GM21723 (cell line): ENCODE results near the gene TXNDC2.

Experiments used
- ATAC-seq: cut with Tn5 transposase; IDR thresholded peaks from one replicate; pipeline ENCODE4 v1.9.1; 2021; ENCODE audit warnings: mild to moderate bottlenecking, moderate library complexity; ENCODE audit not compliant: unreplicated experiment

Gene TXNDC2

DNA sequence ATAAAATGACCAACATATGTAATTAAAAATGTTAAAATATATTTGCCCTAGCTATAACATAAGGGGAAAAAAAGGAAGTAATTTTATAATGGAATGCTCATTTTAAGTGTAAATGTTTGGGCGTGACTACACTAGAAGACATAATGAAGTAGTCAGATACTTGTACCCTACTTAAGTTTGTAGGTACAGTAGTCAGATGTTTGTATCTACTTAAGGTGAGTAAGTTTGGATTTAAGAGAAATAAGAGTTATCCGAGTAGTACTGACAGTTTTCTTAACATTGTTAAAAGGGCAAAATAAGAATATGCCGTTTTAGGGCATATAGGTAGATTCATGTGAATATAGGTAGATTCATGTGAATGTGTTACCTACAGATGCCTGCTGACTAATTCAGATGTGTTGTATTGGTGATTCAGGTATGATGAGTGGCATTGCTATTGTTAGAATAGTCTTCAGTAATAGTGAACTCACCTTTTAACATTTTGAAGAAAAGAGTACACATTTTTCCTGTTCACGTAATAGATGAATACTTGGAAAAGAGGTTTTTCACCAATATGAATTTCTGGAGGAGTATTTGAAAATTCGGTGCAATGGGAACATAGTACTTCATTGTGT is 43.0 kb downstream of the TXNDC2 start:
- ATAC-seq, result no peak

DNA sequence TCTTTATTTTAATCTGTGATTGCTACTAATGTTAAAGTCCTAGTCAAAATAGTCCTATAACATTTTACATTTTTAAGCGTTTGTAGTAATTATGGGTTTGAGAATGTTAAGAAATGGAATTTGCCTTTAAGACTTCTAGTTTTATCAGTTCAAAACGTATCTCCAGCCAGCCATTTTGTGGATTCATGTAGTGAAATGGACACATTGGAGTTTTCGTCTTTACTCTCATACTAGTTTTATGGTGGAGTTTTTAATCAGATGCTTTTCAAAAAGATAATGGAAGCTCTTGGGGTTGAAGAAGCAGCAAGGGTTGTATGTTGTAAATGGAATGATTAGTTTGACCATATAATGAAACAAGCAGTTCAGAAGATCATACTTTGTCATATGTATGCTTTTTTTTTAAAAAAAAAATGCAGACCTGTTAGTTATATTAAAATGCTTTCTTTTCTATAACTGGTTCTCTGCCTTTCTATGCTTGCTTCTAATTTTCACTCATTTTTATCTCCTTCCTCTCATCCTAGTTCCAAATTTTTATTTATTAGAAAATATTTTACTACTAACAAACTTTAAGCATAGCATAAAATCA is 44.6 kb downstream of the TXNDC2 start:
- no peak for ATAC-seq

DNA sequence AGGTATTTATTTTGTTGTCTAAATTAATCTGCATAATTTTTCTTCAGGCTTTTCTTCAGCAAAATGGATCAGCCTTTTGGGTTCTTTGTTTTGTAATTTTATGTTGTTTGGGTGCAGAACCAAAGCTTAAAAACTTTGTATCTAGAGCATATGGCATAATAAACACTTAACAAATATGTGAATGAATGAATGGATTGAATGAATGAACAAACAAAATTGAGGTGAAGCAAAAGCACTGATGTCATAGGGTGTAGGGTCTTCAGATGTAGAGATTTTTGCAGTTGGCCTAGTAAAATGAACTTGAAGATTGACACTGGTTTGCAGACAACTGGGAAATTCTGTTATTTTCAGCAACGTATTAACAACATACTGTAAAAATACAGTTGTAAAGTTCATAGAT is 45.4 kb downstream of the TXNDC2 start:
- ATAC-seq, result no peak

DNA sequence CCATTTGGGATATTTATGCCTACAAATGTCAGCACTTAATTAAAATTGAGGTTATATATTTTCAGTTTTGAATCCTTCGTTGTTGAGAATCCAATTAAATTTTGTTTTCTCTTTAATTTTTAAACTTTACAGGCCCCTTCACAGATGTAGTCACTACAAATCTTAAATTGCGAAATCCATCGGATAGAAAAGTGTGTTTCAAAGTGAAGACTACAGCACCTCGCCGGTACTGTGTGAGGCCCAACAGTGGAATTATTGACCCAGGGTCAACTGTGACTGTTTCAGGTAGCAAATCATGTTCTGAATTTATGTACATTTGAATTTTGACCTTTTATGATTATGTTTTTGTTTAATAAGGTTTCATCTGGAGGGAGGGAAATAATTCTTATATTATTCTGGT is 45.9 kb downstream of the TXNDC2 start:
- ATAC-seq, result no peak

DNA sequence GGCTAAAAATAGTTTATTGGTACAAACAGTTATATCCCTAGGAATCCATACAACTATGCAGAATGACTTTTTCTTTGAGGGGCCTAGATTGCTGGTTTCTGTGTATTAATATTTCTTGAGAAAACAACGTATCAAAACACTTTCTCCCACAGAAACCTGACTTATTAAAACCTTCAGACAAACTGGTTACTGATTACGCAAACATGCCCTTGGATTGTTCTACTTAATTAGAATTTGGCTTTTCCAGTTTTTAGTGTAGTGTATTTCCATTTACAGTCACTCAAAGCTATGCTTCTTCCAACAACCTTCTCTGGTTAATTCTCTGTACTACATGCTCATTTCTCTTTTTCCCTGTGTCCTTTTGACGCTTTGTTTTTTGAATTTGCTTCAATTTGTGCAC is 48.1 kb downstream of the TXNDC2 start:
- ATAC-seq, result no peak

DNA sequence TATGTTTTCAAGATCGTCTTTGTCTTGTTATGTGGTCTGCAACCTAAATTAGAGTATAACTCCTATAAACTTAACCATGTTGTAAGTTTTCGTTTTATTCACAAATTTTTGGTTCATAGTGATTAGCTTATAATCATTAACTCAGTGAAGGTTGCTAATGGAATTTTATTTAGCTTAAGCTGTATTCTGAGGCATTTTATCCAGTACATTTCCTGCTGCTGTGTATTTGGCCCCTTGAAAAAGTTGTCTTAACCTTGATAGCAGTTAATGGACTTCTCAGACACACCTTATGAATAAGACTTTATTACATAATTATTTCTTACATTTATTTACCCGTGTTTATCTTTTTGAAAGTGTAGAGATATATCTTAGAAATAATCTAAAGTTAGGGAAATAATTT is 48.5 kb downstream of the TXNDC2 start:
- ATAC-seq, result no peak
